ENCODE results near the gene ADAT3.

GRCh38 chr19:1882786-1883692 lies 22.2 kb upstream of the ADAT3 start:
- TF ChIP-seq CTCF (IDR thresholded peaks at IDR 0.05 in 8 of 11, conservative IDR thresholded peaks at IDR 0.05 in 3 of 11) (no peak), POLR2A (IDR thresholded peaks at IDR 0.05) (no peak), POLR2AphosphoS5 (IDR thresholded peaks at IDR 0.05) (peak in 1 of 3 donors; percentile 18)

Measured in spleen (tissue), 7 donors.